Ascending aorta (tissue), 2 donors: ENCODE data around the gene PIKFYVE. TPM values are rescaled to one million over a fixed set of nuclear protein-coding genes. Genes with fewer than 3 reads are reported as not detected.
"Not testable (repeated sequence)": the region's sequence is repeated elsewhere in the genome, so short reads cannot be mapped to it uniquely, and the experiment has no call there.

ENCODE experiments used
- DNase-seq, 2 donors: peaks; one replicate each; pipeline ENCODE4 v3.0.0-alpha.2; 2019; ENCODE audit warnings: low spot score in 2 of 2
- H3K27ac ChIP-seq, 2 donors: fragments of 200-600 bp; sonication (generic); one replicate each; pipeline ENCODE4 v1.5.1; 2016 to 2017; ENCODE audit warnings: mild to moderate bottlenecking in 1 of 2
- H3K27me3 ChIP-seq: fragments of 200-600 bp; sonication (generic); one replicate; pipeline ENCODE4 v1.5.1; 2017
- H3K36me3 ChIP-seq, 2 donors: fragments of 200-600 bp; sonication (generic); one replicate each; pipeline ENCODE4 v1.5.1; 2016
- H3K4me1 ChIP-seq, 2 donors: fragments of 200-600 bp; sonication (generic); one replicate each; pipeline ENCODE4 v1.5.1; 2016 to 2017; ENCODE audit warnings: mild to moderate bottlenecking in 1 of 2
- H3K4me3 ChIP-seq, 2 donors: fragments of 200-600 bp; sonication (generic); one replicate each; pipeline ENCODE4 v1.5.1; 2016 to 2017; ENCODE audit warnings: mild to moderate bottlenecking in 1 of 2
- H3K9me3 ChIP-seq, 2 donors: fragments of 200-600 bp; sonication (generic); one replicate each; pipeline ENCODE4 v1.5.1; 2016
- CTCF ChIP-seq, 3 experiments: fragments of 200-600 bp in 2 of 3; fragments of 450-650 bp in 1 of 3; sonication (generic) in 2 of 3; IDR thresholded peaks; one replicate each; pipeline ENCODE4 v1.5.1; 2016 to 2019; ENCODE audit warnings: antibody characterized with exemption in 3 of 3, mild to moderate bottlenecking in 1 of 3, moderate library complexity in 1 of 3
- intact Hi-C: fragments of 100-400 bp; cut with DNase I; formaldehyde crosslinking; loops from one replicate; pipeline ENCODE4 v1.15.1; 2023
- total RNA-seq: library from RNA; depleted of rRNA; stranded (reverse); fragments of >200 nt; gene quantifications from one replicate; pipeline ENCODE4 v1.1.0, GENCODE V29; 2016

PIKFYVE gene
- total RNA-seq, 1 donor from 2014 or later, result 12.0 TPM

DNA sequence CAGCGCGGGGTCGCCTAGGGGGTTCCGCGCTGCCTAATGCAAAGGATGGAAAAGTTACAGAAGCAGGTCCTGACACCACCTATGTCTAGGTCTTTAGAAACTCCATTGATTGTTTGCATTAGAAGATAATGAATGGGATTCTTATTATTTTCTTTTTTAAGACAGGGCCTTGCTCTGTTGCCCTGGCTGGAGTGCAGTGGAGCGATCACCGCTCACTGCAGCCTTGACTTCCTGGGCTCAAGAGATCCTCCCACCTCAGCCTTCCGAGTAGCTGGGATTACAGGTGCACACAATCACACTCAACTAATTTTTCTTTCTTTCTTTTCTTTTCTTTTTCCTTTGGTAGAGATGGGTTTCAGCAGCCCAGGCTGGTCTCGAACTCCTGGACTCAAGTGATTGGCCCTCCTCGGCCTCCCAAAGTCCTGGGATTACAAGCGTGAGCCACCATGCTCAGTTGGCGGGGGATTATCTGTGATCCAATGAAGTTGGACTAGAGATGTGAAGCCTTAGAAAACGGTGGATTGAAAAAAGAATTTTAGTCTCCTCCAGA, 10.4 kb upstream of the PIKFYVE start:
- Histone ChIP-seq H3K4me3 (peak overlapping the region; percentile 73), H3K9me3 (no peaks in the 10 kb centered on the region), H3K4me1 (peaks cover 0 to 18% of the 10 kb centered on the region in 2 donors), H3K27ac (peak overlapping the region; percentile 54 to 62), H3K27me3 (no peaks in the 10 kb centered on the region), H3K36me3 (peaks cover 0 to 6% of the 10 kb centered on the region in 2 donors)
- TF ChIP-seq CTCF (IDR thresholded peaks at IDR 0.05), result no peak
- DNase-seq, result no peak
- intact Hi-C loops, result loop anchor here (1.0 kb wide), 2 partner anchors 10 to 80 kb away; no protein-coding TSS in a partner anchor

GRCh38 chr2:208256192-208256782, 9.8 kb upstream of the PIKFYVE start:
- Histone ChIP-seq H3K27me3 (no peaks in the 10 kb centered on the region), H3K4me3 (no peak overlapping the region), H3K27ac (no peak overlapping the region), H3K36me3 (peaks cover 0 to 6% of the 10 kb centered on the region in 2 donors), H3K4me1 (peaks cover 0 to 18% of the 10 kb centered on the region in 2 donors), H3K9me3 (no peaks in the 10 kb centered on the region)
- intact Hi-C loops, result no loop called here
- DNase-seq, result no peak
- no peak for TF ChIP-seq CTCF (IDR thresholded peaks at IDR 0.05)

- H3K27me3 ChIP-seq, H3K36me3 ChIP-seq, DNase-seq, intact Hi-C loops, H3K9me3 ChIP-seq, H3K4me3 ChIP-seq: not testable (repeated sequence)
- Histone ChIP-seq H3K27ac (peak overlapping the region in 1 of 2 donors; percentile 21), H3K4me1 (peaks cover 0 to 14% of the 10 kb centered on the region in 2 donors)
Observed at GRCh38 chr2:208256849-208257813, 8.9 kb upstream of the PIKFYVE start.

- Histone ChIP-seq H3K36me3 (no peaks in the 10 kb centered on the region), H3K4me1 (peaks cover 0 to 21% of the 10 kb centered on the region in 2 donors), H3K4me3 (peak overlapping the region; percentile 93 to 100), H3K27ac (peak overlapping the region; percentile 97 to 98), H3K27me3 (no peaks in the 10 kb centered on the region), H3K9me3 (no peaks in the 10 kb centered on the region)
- intact Hi-C loops, result loop anchor here (1.0 to 10.0 kb wide), 7 partner anchors 10 to 1729 kb away; partner anchors contain the start of genes CCNYL1, IDH1 and METTL21A
- no peak for DNase-seq
- no peak for TF ChIP-seq CTCF (IDR thresholded peaks at IDR 0.05)
Observed at GRCh38 chr2:208265371-208265800, 669 bp upstream of the PIKFYVE start.

DNA sequence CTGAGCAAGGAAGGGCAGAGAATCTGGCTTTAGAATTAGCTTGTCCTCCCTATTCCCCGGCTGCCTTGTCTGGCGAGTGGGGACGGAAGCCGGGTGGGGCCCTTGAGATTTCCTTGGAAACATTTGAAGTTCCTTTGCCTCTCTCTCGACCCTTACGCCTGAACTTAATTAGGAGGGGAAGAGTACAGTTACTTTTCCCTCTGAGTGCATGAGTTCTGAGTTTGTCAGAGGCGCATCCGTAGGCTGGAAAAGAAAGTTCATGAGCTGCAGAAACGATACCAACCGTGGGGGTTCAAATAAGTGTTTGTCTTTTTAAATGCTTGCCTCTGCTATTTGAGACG, 468 bp downstream of the PIKFYVE start:
- Histone ChIP-seq H3K27me3 (no peaks in the 10 kb centered on the region), H3K9me3 (no peaks in the 10 kb centered on the region), H3K4me3 (peak overlapping the region; percentile 93 to 100), H3K4me1 (peaks cover 0 to 21% of the 10 kb centered on the region in 2 donors), H3K36me3 (peaks cover 0 to 4% of the 10 kb centered on the region in 2 donors), H3K27ac (peak overlapping the region; percentile 97 to 98)
- no peak for DNase-seq
- no peak for TF ChIP-seq CTCF (IDR thresholded peaks at IDR 0.05)
- intact Hi-C loops, result loop anchor here (1.0 to 10.0 kb wide), 5 partner anchors 51 to 1728 kb away; no protein-coding TSS in a partner anchor
